ENCODE measurements around the gene GRID1. TPM values are rescaled to one million over a fixed set of nuclear protein-coding genes. Genes with fewer than 3 reads are reported as not detected.

The GRID1 gene
- total and polyA plus RNA-seq, 7 experiments from 2014 or later, result not detected

GRCh38 chr10:86372784-86373239, 6.2 kb upstream of the GRID1 start:
- intact Hi-C loops (cut with micrococcal nuclease), result no loop called here
- POLR2A ChIA-PET, result no interaction called here
- CTCF ChIA-PET, result no interaction called here
- Mint-ChIP-seq H3K27ac (no peak overlapping the region), H3K4me1 (peaks cover 0 to 10% (median 5%) of the 10 kb centered on the region in 7 donors), H3K27me3 (peaks cover 30 to 56% (median 53%) of the 10 kb centered on the region in 5 donors), H3K36me3 (no peaks in the 10 kb centered on the region), H3K9me3 (no peaks in the 10 kb centered on the region), H3K4me3 (no peak overlapping the region)
- Histone ChIP-seq H3K27ac (ENCODE audit: low read depth, low read length) (no peak overlapping the region), H3K36me3 (ENCODE audit: control insufficient read depth in 2 of 3, insufficient read depth in 3 of 3, low read length in 3 of 3) (no peaks in the 10 kb centered on the region), H3K9me3 (ENCODE audit: control insufficient read depth in 2 of 3, low read length in 3 of 3) (no peaks in the 10 kb centered on the region), H3K27me3 (ENCODE audit: control insufficient read depth in 2 of 2, insufficient read depth in 2 of 2, low read length in 2 of 2) (no peaks in the 10 kb centered on the region), H3K4me1 (ENCODE audit: control insufficient read depth in 2 of 2, insufficient read depth in 2 of 2, low read length in 2 of 2) (no peaks in the 10 kb centered on the region), H3K4me3 (ENCODE audit: low read length) (no peak overlapping the region)
- DNase-seq (peak in 1 of 9 donors; percentile 6), ATAC-seq (no peak)

DNA sequence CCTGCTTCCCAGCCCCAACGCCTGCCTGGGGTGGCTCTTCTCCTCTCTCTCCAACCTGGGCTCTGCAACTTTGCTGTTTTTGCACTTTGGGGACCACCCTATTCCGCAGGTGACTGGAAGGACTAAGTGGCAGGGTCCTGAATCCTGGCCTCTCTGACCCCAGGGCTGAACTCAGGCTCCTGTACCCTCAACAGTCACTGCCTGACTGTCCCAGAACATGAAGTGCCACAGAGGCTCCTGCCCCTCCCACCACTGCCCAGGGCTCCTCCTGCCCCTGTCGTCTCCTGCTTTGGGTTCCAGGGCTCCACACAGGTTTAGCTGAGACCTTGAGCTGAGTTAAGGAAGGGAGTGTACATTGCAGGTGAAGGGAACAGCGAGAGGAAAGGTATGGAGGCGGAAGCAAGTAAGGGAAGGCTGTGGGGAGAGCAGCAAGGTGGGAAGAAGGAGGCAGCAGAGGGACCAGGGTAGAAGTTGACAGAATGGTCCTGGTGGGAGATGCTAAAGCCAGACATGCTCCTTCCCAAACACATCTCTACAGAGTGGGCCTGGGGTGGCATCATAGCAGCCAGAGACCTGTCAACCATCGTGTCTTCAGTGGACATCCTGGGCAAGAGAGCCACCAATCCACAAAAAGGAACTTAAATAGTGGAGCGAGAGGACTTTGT, 5.7 kb upstream of the GRID1 start:
- Mint-ChIP-seq H3K27ac (no peak overlapping the region), H3K27me3 (peaks cover 32 to 59% (median 56%) of the 10 kb centered on the region in 5 donors), H3K9me3 (no peaks in the 10 kb centered on the region), H3K36me3 (no peaks in the 10 kb centered on the region), H3K4me1 (peaks cover 0 to 10% (median 7%) of the 10 kb centered on the region in 7 donors), H3K4me3 (no peak overlapping the region)
- ChIA-PET POLR2A (no interaction called here), CTCF (no interaction called here)
- peaks cover 0 to 2% of the 10 kb centered on the region in 2 donors for H3K27me3 ChIP-seq (ENCODE audit: control insufficient read depth in 2 of 2, insufficient read depth in 2 of 2, low read length in 2 of 2)
- intact Hi-C loops (cut with micrococcal nuclease), result no loop called here
- H3K9me3 ChIP-seq (ENCODE audit: control insufficient read depth in 2 of 3, low read length in 3 of 3), result no peaks in the 10 kb centered on the region
- DNase-seq, result peak in 1 of 9 donors; percentile 12
- no peak for ATAC-seq
- H3K4me3 ChIP-seq (ENCODE audit: low read length), result no peak overlapping the region
- H3K36me3 ChIP-seq (ENCODE audit: control insufficient read depth in 2 of 3, insufficient read depth in 3 of 3, low read length in 3 of 3), result no peaks in the 10 kb centered on the region
- H3K4me1 ChIP-seq (ENCODE audit: control insufficient read depth in 2 of 2, insufficient read depth in 2 of 2, low read length in 2 of 2), result no peaks in the 10 kb centered on the region
- H3K27ac ChIP-seq (ENCODE audit: low read depth, low read length), result no peak overlapping the region

DNA sequence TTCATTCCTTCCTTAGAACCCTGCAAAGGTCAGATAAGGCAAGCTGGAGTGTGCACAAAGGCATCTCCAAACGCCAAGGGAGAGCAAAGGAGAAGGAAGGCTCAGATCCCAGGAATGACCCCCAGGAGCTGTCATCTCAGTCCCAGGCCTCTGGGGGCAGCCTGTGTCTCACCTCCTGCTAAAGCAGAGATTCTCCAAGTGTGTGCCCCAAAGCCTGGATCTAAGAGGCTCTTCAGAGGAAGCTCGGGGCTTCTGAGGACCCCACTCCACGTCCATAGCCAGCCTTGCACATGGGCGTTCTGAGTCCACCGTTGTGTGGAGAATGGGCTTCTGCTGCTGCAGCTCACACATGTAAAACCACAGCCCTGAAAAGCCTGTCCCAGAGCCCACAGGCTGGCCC, 5.1 kb upstream of the GRID1 start:
- H3K9me3 Mint-ChIP-seq, result no peaks in the 10 kb centered on the region
- CTCF ChIA-PET, result no interaction called here

DNA sequence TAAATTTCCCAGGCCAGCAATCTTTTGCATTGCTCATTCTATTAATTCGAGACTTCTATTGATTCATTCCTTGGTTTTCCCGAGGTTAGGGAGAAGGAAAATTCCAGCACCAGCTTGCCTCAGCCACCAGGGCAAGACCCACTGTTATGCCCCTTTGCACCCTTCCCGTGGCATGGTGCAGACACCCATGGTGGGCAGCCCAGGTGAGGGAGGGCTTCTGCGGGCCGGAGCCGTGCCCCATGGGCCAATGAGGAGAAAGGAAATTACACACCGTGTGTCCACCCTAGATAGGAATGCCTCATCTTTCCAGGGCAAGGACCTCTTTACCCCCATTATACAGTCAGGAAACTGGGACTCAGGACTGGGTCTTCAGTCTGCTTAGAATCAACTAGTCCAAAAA, 4.5 kb upstream of the GRID1 start:
- ChIA-PET CTCF (no interaction called here), POLR2A (no interaction called here)
- Mint-ChIP-seq H3K4me1 (peaks cover 0 to 10% (median 5%) of the 10 kb centered on the region in 7 donors), H3K9me3 (no peaks in the 10 kb centered on the region), H3K27ac (no peak overlapping the region), H3K36me3 (no peaks in the 10 kb centered on the region), H3K4me3 (no peak overlapping the region), H3K27me3 (peaks cover 32 to 58% (median 52%) of the 10 kb centered on the region in 5 donors)
- ATAC-seq (no peak), DNase-seq (no peak)
- no peak overlapping the region for H3K27ac ChIP-seq (ENCODE audit: low read depth, low read length)
- H3K9me3 ChIP-seq (ENCODE audit: control insufficient read depth in 2 of 3, low read length in 3 of 3), result no peaks in the 10 kb centered on the region
- no peaks in the 10 kb centered on the region for H3K4me1 ChIP-seq (ENCODE audit: control insufficient read depth in 2 of 2, insufficient read depth in 2 of 2, low read length in 2 of 2)
- peaks cover 0 to 5% of the 10 kb centered on the region in 2 donors for H3K27me3 ChIP-seq (ENCODE audit: control insufficient read depth in 2 of 2, insufficient read depth in 2 of 2, low read length in 2 of 2)
- intact Hi-C loops (cut with micrococcal nuclease), result no loop called here
- no peak overlapping the region for H3K4me3 ChIP-seq (ENCODE audit: low read length)
- no peaks in the 10 kb centered on the region for H3K36me3 ChIP-seq (ENCODE audit: control insufficient read depth in 2 of 3, insufficient read depth in 3 of 3, low read length in 3 of 3)

More for the DNA sequence above, 5.1 kb upstream of the GRID1 start:
- DNase-seq (no peak), ATAC-seq (no peak)
- Mint-ChIP-seq H3K27ac (no peak overlapping the region), H3K36me3 (no peaks in the 10 kb centered on the region), H3K4me1 (peaks cover 0 to 10% (median 7%) of the 10 kb centered on the region in 7 donors), H3K4me3 (no peak overlapping the region), H3K27me3 (peaks cover 32 to 59% (median 56%) of the 10 kb centered on the region in 5 donors)
- no peaks in the 10 kb centered on the region for H3K9me3 ChIP-seq (ENCODE audit: control insufficient read depth in 2 of 3, low read length in 3 of 3)
- POLR2A ChIA-PET, result no interaction called here
- intact Hi-C loops (cut with micrococcal nuclease), result no loop called here
- H3K27me3 ChIP-seq (ENCODE audit: control insufficient read depth in 2 of 2, insufficient read depth in 2 of 2, low read length in 2 of 2), result peaks cover 0 to 5% of the 10 kb centered on the region in 2 donors
- no peak overlapping the region for H3K4me3 ChIP-seq (ENCODE audit: low read length)
- no peak overlapping the region for H3K27ac ChIP-seq (ENCODE audit: low read depth, low read length)
- H3K4me1 ChIP-seq (ENCODE audit: control insufficient read depth in 2 of 2, insufficient read depth in 2 of 2, low read length in 2 of 2), result no peaks in the 10 kb centered on the region
- H3K36me3 ChIP-seq (ENCODE audit: control insufficient read depth in 2 of 3, insufficient read depth in 3 of 3, low read length in 3 of 3), result no peaks in the 10 kb centered on the region

DNA sequence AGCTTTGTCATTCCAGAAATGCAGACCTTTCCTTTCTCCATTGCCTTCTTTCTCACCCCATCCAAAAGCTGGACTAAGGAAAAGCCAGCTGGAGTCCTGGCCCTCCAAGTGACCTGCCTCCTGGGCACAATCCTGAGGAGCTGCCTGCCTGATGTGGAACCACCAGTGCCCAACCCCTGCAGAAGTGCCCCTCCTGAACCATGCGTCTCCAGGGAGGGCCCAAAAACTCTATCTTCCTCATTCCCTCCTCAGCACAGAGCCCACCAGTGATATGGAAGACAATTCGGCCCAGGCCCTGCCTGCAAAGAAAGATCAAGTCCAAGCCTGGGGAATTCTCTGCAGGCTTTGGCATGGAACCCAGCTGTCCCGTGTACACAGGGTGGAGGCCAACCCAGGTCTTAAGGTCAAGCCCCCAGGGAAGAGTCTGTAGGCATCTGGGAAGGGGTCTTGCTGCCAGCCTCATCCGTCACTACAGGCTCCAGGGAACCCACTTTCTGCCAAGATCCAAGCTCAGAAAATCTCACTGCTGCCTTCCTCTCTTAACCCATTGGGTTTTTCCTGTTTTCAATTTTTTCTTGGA, 3.5 kb upstream of the GRID1 start:
- Histone ChIP-seq H3K27me3 (ENCODE audit: control insufficient read depth in 2 of 2, insufficient read depth in 2 of 2, low read length in 2 of 2) (peaks cover 0 to 10% of the 10 kb centered on the region in 2 donors), H3K9me3 (ENCODE audit: control insufficient read depth in 2 of 3, low read length in 3 of 3) (no peaks in the 10 kb centered on the region), H3K4me1 (ENCODE audit: control insufficient read depth in 2 of 2, insufficient read depth in 2 of 2, low read length in 2 of 2) (peaks cover 0 to 8% of the 10 kb centered on the region in 2 donors), H3K4me3 (ENCODE audit: low read length) (no peak overlapping the region), H3K27ac (ENCODE audit: low read depth, low read length) (no peak overlapping the region), H3K36me3 (ENCODE audit: control insufficient read depth in 2 of 3, insufficient read depth in 3 of 3, low read length in 3 of 3) (no peaks in the 10 kb centered on the region)
- Mint-ChIP-seq H3K36me3 (peaks cover 0 to 2% (median 0%) of the 10 kb centered on the region in 5 donors), H3K27me3 (peaks cover 40 to 64% (median 56%) of the 10 kb centered on the region in 5 donors), H3K27ac (no peak overlapping the region), H3K4me1 (peaks cover 4 to 16% (median 10%) of the 10 kb centered on the region in 7 donors), H3K9me3 (no peaks in the 10 kb centered on the region), H3K4me3 (no peak overlapping the region)
- intact Hi-C loops (cut with micrococcal nuclease), result no loop called here
- ATAC-seq (no peak), DNase-seq (no peak)
- POLR2A ChIA-PET, result no interaction called here
- CTCF ChIA-PET, result interaction anchor here (1.3 kb wide), 1 partner anchor 7 kb away, joined by 4 read pairs; no protein-coding TSS in a partner anchor

DNA sequence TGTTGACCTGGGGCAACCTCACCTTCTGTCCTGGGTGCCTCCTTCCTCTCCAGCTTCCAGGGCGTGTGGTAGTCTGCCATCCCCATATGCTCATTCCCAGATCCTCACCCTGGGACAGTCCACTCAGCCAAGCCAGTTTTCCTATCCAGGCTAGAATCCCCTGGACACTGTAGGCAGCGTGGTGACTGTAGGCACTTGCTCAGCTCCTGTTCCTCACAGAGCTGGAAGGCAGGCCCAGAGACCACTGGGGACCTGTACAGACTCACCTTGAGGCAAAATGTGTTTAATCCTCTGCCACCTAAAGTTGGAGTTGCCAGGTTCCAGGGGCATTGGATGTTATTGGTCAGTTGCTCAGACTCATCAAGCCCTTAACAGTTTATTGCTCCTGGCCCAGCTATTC, 2.4 kb upstream of the GRID1 start:
- Histone ChIP-seq H3K27me3 (ENCODE audit: control insufficient read depth in 2 of 2, insufficient read depth in 2 of 2, low read length in 2 of 2) (peaks cover 0 to 13% of the 10 kb centered on the region in 2 donors), H3K4me1 (ENCODE audit: control insufficient read depth in 2 of 2, insufficient read depth in 2 of 2, low read length in 2 of 2) (peaks cover 0 to 11% of the 10 kb centered on the region in 2 donors), H3K4me3 (ENCODE audit: low read length) (no peak overlapping the region), H3K27ac (ENCODE audit: low read depth, low read length) (no peak overlapping the region), H3K9me3 (ENCODE audit: control insufficient read depth in 2 of 3, low read length in 3 of 3) (no peaks in the 10 kb centered on the region), H3K36me3 (ENCODE audit: control insufficient read depth in 2 of 3, insufficient read depth in 3 of 3, low read length in 3 of 3) (no peaks in the 10 kb centered on the region)
- Mint-ChIP-seq H3K4me3 (peak overlapping the region in 5 of 10 donors; percentile 9 to 72 (median 51)), H3K9me3 (no peaks in the 10 kb centered on the region), H3K36me3 (peaks cover 0 to 3% (median 0%) of the 10 kb centered on the region in 5 donors), H3K27ac (no peak overlapping the region), H3K4me1 (peaks cover 6 to 20% (median 13%) of the 10 kb centered on the region in 7 donors), H3K27me3 (peaks cover 45 to 70% (median 63%) of the 10 kb centered on the region in 5 donors)
- POLR2A ChIA-PET, result no interaction called here
- ATAC-seq (no peak), DNase-seq (no peak)
- intact Hi-C loops (cut with micrococcal nuclease), result no loop called here
- CTCF ChIA-PET, result interaction anchor here (1.3 kb wide), 1 partner anchor 9 kb away, joined by 4 read pairs; no protein-coding TSS in a partner anchor
